ENCODE measurements around the gene NUP210L.
"Not testable (repeated sequence)": the region's sequence is repeated elsewhere in the genome, so short reads cannot be mapped to it uniquely, and the experiment has no call there.

The NUP210L gene

DNA sequence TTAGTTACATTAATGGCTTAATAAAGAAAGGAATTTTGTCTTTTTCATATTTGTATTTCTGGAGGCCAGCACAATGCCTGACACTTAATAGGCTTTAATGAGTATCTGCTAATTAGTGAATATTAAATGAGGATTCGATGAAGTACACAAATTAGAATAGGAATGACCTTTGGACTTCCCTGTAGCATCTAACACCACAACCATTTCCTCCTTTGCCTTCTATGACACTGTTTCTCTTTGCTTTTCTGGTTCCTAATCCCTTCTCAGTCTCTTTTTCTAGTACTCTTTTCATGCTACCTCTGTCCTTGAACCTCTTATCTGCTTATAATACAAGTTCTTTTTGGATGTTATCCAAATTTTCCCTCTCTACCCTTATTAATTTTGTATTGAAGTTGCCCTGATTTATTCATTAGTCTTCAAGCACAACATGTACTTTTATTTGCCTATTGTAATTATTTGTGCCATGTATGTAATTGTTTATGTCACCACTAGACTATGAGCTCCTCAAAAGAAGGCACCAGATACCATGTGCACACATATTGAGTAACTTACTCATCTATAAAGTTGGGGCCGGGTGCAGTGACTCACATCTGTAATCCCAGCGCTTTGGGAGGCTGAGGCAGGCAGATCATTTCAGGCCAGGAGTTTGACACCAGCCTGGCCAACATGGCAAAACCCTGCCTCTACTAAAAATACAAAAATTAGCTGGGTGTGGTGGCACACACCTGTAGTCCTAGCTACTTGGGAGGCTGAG lies 140.5 kb downstream of the NUP210L start:
- no peak overlapping the region for H4K8ac ChIP-seq (ENCODE audit: low read depth, low read length)
- H2AK5ac ChIP-seq (ENCODE audit: low read length), result no peak overlapping the region
- H3K27ac ChIP-seq (ENCODE audit: low read depth, low read length), result no peak overlapping the region
- H3K79me1 ChIP-seq (ENCODE audit: low read length), result no peaks in the 10 kb centered on the region
- no peaks in the 10 kb centered on the region for H3K4me1 ChIP-seq (ENCODE audit: control insufficient read depth, low read depth, low read length)
- H3K4me2 ChIP-seq (ENCODE audit: low read length), result no peak overlapping the region
- H3K79me2 ChIP-seq (ENCODE audit: control insufficient read depth, insufficient read depth, low read length), result no peaks in the 10 kb centered on the region
- no peak overlapping the region for H3K18ac ChIP-seq (ENCODE audit: low read length)
- H2BK15ac ChIP-seq (replicated peaks; ENCODE audit: low read depth), result no peak overlapping the region
- WGBS (ENCODE audit: extremely low coverage, insufficient coverage, low lambda C conversion rate), result no CpG with 5 or more reads among the region's 3 CpGs
- H3K23ac ChIP-seq (ENCODE audit: low read length), result no peak overlapping the region
- no peak overlapping the region for H3K56ac ChIP-seq (ENCODE audit: low read length)
- no peaks in the 10 kb centered on the region for H3K36me3 ChIP-seq (ENCODE audit: control insufficient read depth, insufficient read depth, low read length)
- H3K9ac ChIP-seq (ENCODE audit: low read length), result no peak overlapping the region
- no peak overlapping the region for H2BK120ac ChIP-seq (ENCODE audit: low read depth, low read length)
- no peak overlapping the region for H2BK5ac ChIP-seq (ENCODE audit: low read length)
- DNase-seq, result no peak
- no peaks in the 10 kb centered on the region for H3K27me3 ChIP-seq (ENCODE audit: insufficient read depth, low read length, poor library complexity)
- H3K4me3 ChIP-seq (ENCODE audit: low read length), result no peak overlapping the region
- no peak overlapping the region for H4K5ac ChIP-seq (ENCODE audit: low read length)
- no peak overlapping the region for H3K4ac ChIP-seq (ENCODE audit: low read depth, low read length)

DNA sequence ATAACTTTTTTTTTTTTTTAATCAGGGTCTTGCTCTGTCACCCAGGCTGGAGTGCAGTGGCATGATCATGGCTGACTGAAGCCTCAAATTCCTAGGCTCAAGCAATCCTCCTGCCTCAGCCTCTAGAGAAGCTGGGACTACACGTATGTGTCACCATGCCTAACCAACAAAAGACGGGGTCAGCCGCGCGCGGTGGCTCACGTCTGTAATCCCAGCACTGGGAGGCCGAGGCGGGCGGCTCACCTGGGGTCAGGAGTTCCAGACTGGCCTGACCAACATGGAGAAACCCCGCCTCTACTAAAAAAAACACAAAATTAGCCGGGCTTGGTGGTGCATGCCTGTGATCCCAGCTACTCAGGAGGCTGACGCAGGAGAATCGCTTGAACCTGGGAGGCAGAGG lies 142.3 kb downstream of the NUP210L start:
- not testable (repeated sequence) for H2AK5ac ChIP-seq (ENCODE audit: low read length); H3K79me1 ChIP-seq (ENCODE audit: low read length); H3K56ac ChIP-seq (ENCODE audit: low read length); H3K4ac ChIP-seq (ENCODE audit: low read depth, low read length); H3K9ac ChIP-seq (ENCODE audit: low read length); H3K18ac ChIP-seq (ENCODE audit: low read length); H3K4me2 ChIP-seq (ENCODE audit: low read length); H3K27me3 ChIP-seq (ENCODE audit: insufficient read depth, low read length, poor library complexity); DNase-seq; H4K5ac ChIP-seq (ENCODE audit: low read length); H2BK120ac ChIP-seq (ENCODE audit: low read depth, low read length); H2BK5ac ChIP-seq (ENCODE audit: low read length); H3K36me3 ChIP-seq (ENCODE audit: control insufficient read depth, insufficient read depth, low read length); H3K27ac ChIP-seq (ENCODE audit: low read depth, low read length); H3K79me2 ChIP-seq (ENCODE audit: control insufficient read depth, insufficient read depth, low read length); H3K4me3 ChIP-seq (ENCODE audit: low read length); H2BK15ac ChIP-seq (replicated peaks; ENCODE audit: low read depth); H3K23ac ChIP-seq (ENCODE audit: low read length); H3K4me1 ChIP-seq (ENCODE audit: control insufficient read depth, low read depth, low read length); H4K8ac ChIP-seq (ENCODE audit: low read depth, low read length)
- WGBS (ENCODE audit: extremely low coverage, insufficient coverage, low lambda C conversion rate), result no CpG with 5 or more reads among the region's 14 CpGs

DNA sequence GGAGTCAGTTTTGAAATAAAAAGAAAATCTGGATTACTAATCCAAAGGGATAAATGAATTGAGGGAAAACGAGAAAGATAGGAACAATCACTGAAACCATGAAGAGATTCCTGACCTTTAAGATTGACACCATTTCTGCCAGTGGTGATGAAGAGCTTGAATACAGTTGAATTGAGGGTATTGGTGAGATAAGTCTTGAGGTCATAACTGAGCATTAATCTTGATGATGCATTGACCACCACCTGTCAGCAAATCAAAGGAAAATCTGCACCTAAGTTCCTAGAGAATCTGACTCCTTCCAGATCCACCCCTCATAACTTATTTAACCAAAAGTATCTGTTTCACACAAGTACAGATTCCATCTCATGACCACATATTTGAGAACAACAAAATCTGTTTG lies 142.7 kb downstream of the NUP210L start:
- H3K36me3 ChIP-seq (ENCODE audit: control insufficient read depth, insufficient read depth, low read length), result no peaks in the 10 kb centered on the region
- H4K8ac ChIP-seq (ENCODE audit: low read depth, low read length), result no peak overlapping the region
- H3K9ac ChIP-seq (ENCODE audit: low read length), result no peak overlapping the region
- no peak overlapping the region for H3K4ac ChIP-seq (ENCODE audit: low read depth, low read length)
- no peak overlapping the region for H3K56ac ChIP-seq (ENCODE audit: low read length)
- no peak overlapping the region for H3K4me3 ChIP-seq (ENCODE audit: low read length)
- H3K23ac ChIP-seq (ENCODE audit: low read length), result no peak overlapping the region
- no peak overlapping the region for H2BK120ac ChIP-seq (ENCODE audit: low read depth, low read length)
- H3K4me1 ChIP-seq (ENCODE audit: control insufficient read depth, low read depth, low read length), result no peaks in the 10 kb centered on the region
- no peak overlapping the region for H2BK5ac ChIP-seq (ENCODE audit: low read length)
- WGBS (ENCODE audit: extremely low coverage, insufficient coverage, low lambda C conversion rate), result no CpG with 5 or more reads among the region's 1 CpG
- H3K18ac ChIP-seq (ENCODE audit: low read length), result no peak overlapping the region
- H3K79me2 ChIP-seq (ENCODE audit: control insufficient read depth, insufficient read depth, low read length), result no peaks in the 10 kb centered on the region
- H2AK5ac ChIP-seq (ENCODE audit: low read length), result no peak overlapping the region
- no peak for DNase-seq
- no peaks in the 10 kb centered on the region for H3K27me3 ChIP-seq (ENCODE audit: insufficient read depth, low read length, poor library complexity)
- no peak overlapping the region for H4K5ac ChIP-seq (ENCODE audit: low read length)
- no peak overlapping the region for H3K27ac ChIP-seq (ENCODE audit: low read depth, low read length)
- H3K79me1 ChIP-seq (ENCODE audit: low read length), result no peaks in the 10 kb centered on the region
- H3K4me2 ChIP-seq (ENCODE audit: low read length), result no peak overlapping the region
- H2BK15ac ChIP-seq (replicated peaks; ENCODE audit: low read depth), result no peak overlapping the region

DNA sequence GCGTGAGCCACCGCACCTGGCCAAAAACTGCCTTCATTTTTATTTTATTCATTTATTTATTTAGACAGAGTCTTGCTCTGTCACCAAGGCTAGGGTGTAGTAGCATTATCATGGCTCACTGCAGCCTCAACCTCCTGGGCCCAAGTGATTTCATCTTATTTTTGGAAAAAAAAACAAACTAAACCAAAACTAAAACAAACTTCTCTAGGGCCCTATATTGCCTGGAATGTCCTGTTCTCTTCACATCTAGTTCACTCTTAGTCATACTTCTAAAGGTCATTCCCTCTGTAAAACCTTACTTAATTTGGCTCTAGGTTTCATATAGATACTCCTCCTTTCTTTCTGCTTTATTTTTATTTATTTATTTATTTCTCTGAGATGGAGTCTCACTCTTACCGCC lies 148.7 kb downstream of the NUP210L start:
- H3K4me3 ChIP-seq (ENCODE audit: low read length), result no peak overlapping the region
- H3K56ac ChIP-seq (ENCODE audit: low read length), result no peak overlapping the region
- no peak overlapping the region for H2BK15ac ChIP-seq (replicated peaks; ENCODE audit: low read depth)

DNA sequence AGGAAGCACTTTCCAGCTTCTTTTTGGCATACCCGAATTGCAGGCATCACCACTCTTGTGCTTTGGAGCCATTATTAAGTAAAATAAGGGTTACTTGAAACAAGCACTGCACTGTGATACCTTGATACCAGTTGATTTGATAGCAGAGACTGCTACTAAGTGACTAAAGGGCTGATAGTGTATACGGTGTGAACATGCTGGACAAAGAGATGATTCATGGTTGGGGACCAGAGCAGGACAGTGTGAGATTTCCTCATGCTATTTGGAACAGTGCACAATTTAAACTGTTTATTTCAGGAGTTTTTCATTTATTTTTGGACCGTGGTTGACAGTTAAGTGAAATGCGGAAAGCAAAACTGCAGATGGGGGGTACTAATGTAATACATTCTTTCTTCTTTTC lies 154.5 kb downstream of the NUP210L start:
- H3K79me1 ChIP-seq (ENCODE audit: low read length), result no peaks in the 10 kb centered on the region
- H3K18ac ChIP-seq (ENCODE audit: low read length), result no peak overlapping the region
- no peaks in the 10 kb centered on the region for H3K79me2 ChIP-seq (ENCODE audit: control insufficient read depth, insufficient read depth, low read length)
- no CpG with 5 or more reads among the region's 4 CpGs for WGBS (ENCODE audit: extremely low coverage, insufficient coverage, low lambda C conversion rate)
- no peak overlapping the region for H3K4me2 ChIP-seq (ENCODE audit: low read length)
- no peaks in the 10 kb centered on the region for H3K27me3 ChIP-seq (ENCODE audit: insufficient read depth, low read length, poor library complexity)
- no peak for DNase-seq
- H4K5ac ChIP-seq (ENCODE audit: low read length), result no peak overlapping the region
- H3K56ac ChIP-seq (ENCODE audit: low read length), result no peak overlapping the region
- H3K27ac ChIP-seq (ENCODE audit: low read depth, low read length), result no peak overlapping the region
- no peak overlapping the region for H3K4me3 ChIP-seq (ENCODE audit: low read length)
- no peak overlapping the region for H3K9ac ChIP-seq (ENCODE audit: low read length)
- no peak overlapping the region for H2BK120ac ChIP-seq (ENCODE audit: low read depth, low read length)
- no peaks in the 10 kb centered on the region for H3K4me1 ChIP-seq (ENCODE audit: control insufficient read depth, low read depth, low read length)
- H4K8ac ChIP-seq (ENCODE audit: low read depth, low read length), result no peak overlapping the region
- no peak overlapping the region for H2BK5ac ChIP-seq (ENCODE audit: low read length)
- H3K4ac ChIP-seq (ENCODE audit: low read depth, low read length), result no peak overlapping the region
- H2AK5ac ChIP-seq (ENCODE audit: low read length), result no peak overlapping the region
- H2BK15ac ChIP-seq (replicated peaks; ENCODE audit: low read depth), result no peak overlapping the region
- no peaks in the 10 kb centered on the region for H3K36me3 ChIP-seq (ENCODE audit: control insufficient read depth, insufficient read depth, low read length)
- no peak overlapping the region for H3K23ac ChIP-seq (ENCODE audit: low read length)

More for the DNA sequence above, 148.7 kb downstream of the NUP210L start:
- Histone ChIP-seq H4K8ac (ENCODE audit: low read depth, low read length) (no peak overlapping the region), H3K27me3 (ENCODE audit: insufficient read depth, low read length, poor library complexity) (no peaks in the 10 kb centered on the region), H2BK120ac (ENCODE audit: low read depth, low read length) (no peak overlapping the region), H3K23ac (ENCODE audit: low read length) (no peak overlapping the region), H3K79me1 (ENCODE audit: low read length) (no peaks in the 10 kb centered on the region), H3K27ac (ENCODE audit: low read depth, low read length) (no peak overlapping the region), H2BK5ac (ENCODE audit: low read length) (no peak overlapping the region), H3K18ac (ENCODE audit: low read length) (no peak overlapping the region), H3K36me3 (ENCODE audit: control insufficient read depth, insufficient read depth, low read length) (no peaks in the 10 kb centered on the region), H2AK5ac (ENCODE audit: low read length) (no peak overlapping the region), H3K9ac (ENCODE audit: low read length) (no peak overlapping the region), H3K79me2 (ENCODE audit: control insufficient read depth, insufficient read depth, low read length) (no peaks in the 10 kb centered on the region), H4K5ac (ENCODE audit: low read length) (no peak overlapping the region), H3K4ac (ENCODE audit: low read depth, low read length) (no peak overlapping the region), H3K4me2 (ENCODE audit: low read length) (no peak overlapping the region), H3K4me1 (ENCODE audit: control insufficient read depth, low read depth, low read length) (no peaks in the 10 kb centered on the region)
- WGBS (ENCODE audit: extremely low coverage, insufficient coverage, low lambda C conversion rate), result no CpG with 5 or more reads among the region's 3 CpGs
- DNase-seq, result no peak

DNA sequence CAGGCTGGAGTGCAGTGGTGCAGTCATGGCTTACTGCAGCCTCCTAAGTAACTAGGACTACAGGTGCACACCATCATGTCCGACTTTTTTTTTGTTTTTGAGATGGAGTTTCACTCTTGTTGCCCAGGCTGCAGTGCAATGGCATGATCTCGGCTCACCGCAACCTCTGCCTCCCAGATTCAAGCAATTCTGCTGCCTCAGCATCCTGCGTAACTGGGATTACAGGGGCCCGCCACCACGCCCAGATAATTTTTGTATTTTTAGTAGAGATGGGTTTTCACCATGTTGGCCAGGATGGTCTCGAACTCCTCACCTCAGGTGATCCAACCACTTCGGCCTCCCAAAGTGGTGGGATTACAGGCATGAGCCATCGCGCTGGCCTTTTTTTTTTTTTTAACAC lies 158.0 kb downstream of the NUP210L start:
- H3K56ac ChIP-seq (ENCODE audit: low read length); H2BK15ac ChIP-seq (replicated peaks; ENCODE audit: low read depth); H3K4me2 ChIP-seq (ENCODE audit: low read length); H3K79me2 ChIP-seq (ENCODE audit: control insufficient read depth, insufficient read depth, low read length); H3K79me1 ChIP-seq (ENCODE audit: low read length); DNase-seq; H3K4me1 ChIP-seq (ENCODE audit: control insufficient read depth, low read depth, low read length); H2BK120ac ChIP-seq (ENCODE audit: low read depth, low read length); H3K9ac ChIP-seq (ENCODE audit: low read length); H3K4me3 ChIP-seq (ENCODE audit: low read length); H3K23ac ChIP-seq (ENCODE audit: low read length); H3K36me3 ChIP-seq (ENCODE audit: control insufficient read depth, insufficient read depth, low read length); H3K27ac ChIP-seq (ENCODE audit: low read depth, low read length); H4K8ac ChIP-seq (ENCODE audit: low read depth, low read length); H2BK5ac ChIP-seq (ENCODE audit: low read length); H4K5ac ChIP-seq (ENCODE audit: low read length); H3K18ac ChIP-seq (ENCODE audit: low read length); H3K27me3 ChIP-seq (ENCODE audit: insufficient read depth, low read length, poor library complexity); H3K4ac ChIP-seq (ENCODE audit: low read depth, low read length); H2AK5ac ChIP-seq (ENCODE audit: low read length): not testable (repeated sequence)
- WGBS (ENCODE audit: extremely low coverage, insufficient coverage, low lambda C conversion rate), result no CpG with 5 or more reads among the region's 10 CpGs
